Islet of Langerhans (tissue), 1 donor: ENCODE results near the gene NPFF.

Experiments
- FAIRE-seq: peaks from one replicate; lab custom pipeline; 2011; peaks lifted over from hg19 to GRCh38; lab: Jason Lieb, UNC

NPFF gene

GRCh38 chr12:53474819-53475218 is 32.5 kb downstream of the NPFF start:
- no peak for FAIRE-seq

DNA sequence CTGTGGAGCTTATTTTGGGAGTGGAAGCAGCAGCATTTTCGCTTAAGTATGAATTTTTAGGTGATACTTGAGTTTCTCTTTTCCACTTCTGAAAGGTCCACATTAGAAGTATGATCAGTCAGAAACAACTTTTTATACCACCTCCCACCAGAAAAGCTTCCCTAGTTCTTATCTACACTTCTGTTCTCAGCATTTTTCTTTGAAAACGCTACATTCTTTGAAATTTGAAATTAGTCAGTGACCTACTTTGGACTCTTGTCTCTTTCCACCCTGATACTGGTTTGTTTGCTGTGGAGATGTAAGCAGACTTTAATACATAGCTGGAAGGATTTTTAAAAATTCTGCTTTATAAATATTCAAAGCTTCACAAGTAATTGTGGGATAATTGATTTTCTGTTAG is 33.2 kb downstream of the NPFF start:
- no peak for FAIRE-seq

- FAIRE-seq: no peak
Observed at GRCh38 chr12:53472056-53472582, 35.2 kb downstream of the NPFF start.

DNA sequence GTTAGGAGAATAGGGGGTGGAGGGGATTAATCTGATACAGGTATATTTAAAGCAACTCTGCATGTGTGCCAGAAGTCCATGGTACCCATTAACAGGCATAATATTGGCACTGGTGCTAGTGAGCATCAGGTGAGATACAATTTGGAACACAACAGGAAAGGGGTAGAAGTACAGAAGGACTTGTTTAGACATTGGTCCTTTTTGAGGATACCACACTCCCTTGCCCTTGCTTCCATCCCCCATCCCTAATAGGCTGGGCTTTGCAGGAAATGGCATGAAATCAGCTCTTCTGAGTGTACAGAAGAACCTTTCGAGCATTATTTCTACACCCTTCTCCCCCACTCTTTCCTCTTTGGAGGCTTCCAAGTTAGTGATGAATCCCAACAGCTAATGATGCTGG is 39.0 kb downstream of the NPFF start:
- no peak for FAIRE-seq

DNA sequence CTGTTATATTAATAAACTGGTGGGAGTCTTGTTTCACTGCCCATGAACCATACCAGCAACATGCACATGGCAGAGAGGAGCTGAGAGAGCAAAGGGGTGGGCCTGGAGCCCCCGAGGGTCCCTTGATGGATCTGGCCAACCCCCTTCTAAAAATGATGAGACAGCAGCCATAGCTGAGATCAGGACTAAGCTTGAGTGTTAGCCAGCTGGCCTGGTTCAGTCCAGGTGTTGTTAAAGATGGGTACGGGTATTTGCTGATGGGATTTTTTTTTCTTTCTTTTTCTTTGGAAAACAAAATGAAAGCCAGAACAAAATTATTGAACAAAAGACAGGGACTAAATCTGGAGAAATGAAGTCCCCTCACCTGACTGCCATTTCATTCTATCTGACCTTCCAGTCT is 39.4 kb downstream of the NPFF start:
- FAIRE-seq: no peak

GRCh38 chr12:53467082-53467481 is 40.2 kb downstream of the NPFF start:
- no peak for FAIRE-seq

- no peak for FAIRE-seq
Observed at GRCh38 chr12:53466640-53467039, 40.6 kb downstream of the NPFF start.

GRCh38 chr12:53465679-53466078 is 41.6 kb downstream of the NPFF start:
- FAIRE-seq: no peak

GRCh38 chr12:53464685-53465418 is 42.4 kb downstream of the NPFF start:
- FAIRE-seq: no peak

- no peak for FAIRE-seq
Observed at GRCh38 chr12:53463802-53464560, 43.3 kb downstream of the NPFF start.

- FAIRE-seq: no peak
Observed at GRCh38 chr12:53462935-53463334, 44.3 kb downstream of the NPFF start.

DNA sequence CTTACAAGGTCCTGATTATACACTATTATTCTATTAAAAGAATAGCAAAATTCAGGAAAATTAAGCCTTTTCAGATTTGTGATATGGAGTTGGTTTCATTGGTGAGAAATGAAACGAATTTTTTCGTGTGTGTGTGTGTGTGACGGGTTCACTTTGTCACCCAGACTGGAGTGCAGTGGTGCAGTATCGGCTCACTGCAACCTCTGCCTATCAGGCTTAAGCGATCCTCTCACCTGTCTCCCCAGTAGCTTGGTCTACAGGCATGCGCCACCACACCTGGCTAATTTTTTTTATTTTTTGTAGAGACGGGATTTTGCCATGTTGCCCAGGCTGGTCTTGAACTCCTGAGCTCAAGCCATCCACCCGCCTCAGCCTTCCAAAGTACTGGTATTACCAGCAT is 45.7 kb downstream of the NPFF start:
- no peak for FAIRE-seq

- no peak for FAIRE-seq
Observed at GRCh38 chr12:53461059-53461458, 46.2 kb downstream of the NPFF start.

DNA sequence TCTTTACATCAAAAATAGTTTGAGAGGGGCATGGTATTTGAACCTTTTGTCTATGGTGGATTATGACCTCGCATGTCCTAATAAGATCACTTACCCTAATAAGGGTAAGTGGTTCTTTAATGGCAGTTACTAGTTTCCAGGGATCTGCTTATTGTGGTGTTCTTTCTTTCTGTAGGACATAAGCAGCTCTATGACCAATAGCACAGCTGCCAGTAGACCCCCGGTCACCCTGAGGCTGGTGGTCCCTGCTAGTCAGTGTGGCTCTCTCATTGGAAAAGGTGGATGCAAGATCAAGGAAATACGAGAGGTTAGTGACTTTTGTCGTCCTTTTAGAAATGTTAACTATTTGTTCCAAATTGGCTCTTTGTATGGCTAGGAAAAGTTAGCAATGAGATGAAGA is 48.2 kb downstream of the NPFF start:
- FAIRE-seq: no peak
